HG03097 (cell line): ENCODE data around the gene TRPM7.
"Not testable (repeated sequence)": the region's sequence is repeated elsewhere in the genome, so short reads cannot be mapped to it uniquely, and the experiment has no call there.

Source experiments
- ATAC-seq: cut with Tn5 transposase; IDR thresholded peaks from one replicate; pipeline ENCODE4 v1.9.1; 2021; ENCODE audit not compliant: unreplicated experiment, low FRiP score

TRPM7 gene

GRCh38 chr15:50686469-50687301 lies at the start of gene TRPM7:
TSS of gene TRPM7 (minus strand) at chr15:50686797. CDS start at chr15:50686533, 264 bp downstream.
- ATAC-seq = peak; percentile 78

GRCh38 chr15:50735156-50735555 lies 48.6 kb upstream of the TRPM7 start:
- ATAC-seq = no peak

GRCh38 chr15:50726315-50726714 lies 39.7 kb upstream of the TRPM7 start:
- ATAC-seq = no peak

- no peak for ATAC-seq
Measured at GRCh38 chr15:50718700-50719125, 32.1 kb upstream of the TRPM7 start.

GRCh38 chr15:50712018-50712417 lies 25.4 kb upstream of the TRPM7 start:
- ATAC-seq = no peak

GRCh38 chr15:50710585-50710984 lies 24.0 kb upstream of the TRPM7 start:
- ATAC-seq = no peak

- no peak for ATAC-seq
Measured at GRCh38 chr15:50707878-50708427, 21.4 kb upstream of the TRPM7 start.

GRCh38 chr15:50702762-50703334 lies 16.3 kb upstream of the TRPM7 start:
- ATAC-seq = no peak

- ATAC-seq = no peak
Measured at GRCh38 chr15:50698101-50698500, 11.5 kb upstream of the TRPM7 start.

GRCh38 chr15:50697109-50697797 lies 10.7 kb upstream of the TRPM7 start:
- ATAC-seq = no peak

- ATAC-seq = not testable (repeated sequence)
Measured at GRCh38 chr15:50694634-50695165, 8.1 kb upstream of the TRPM7 start.

GRCh38 chr15:50687302-50687902 lies 805 bp upstream of the TRPM7 start:
- ATAC-seq = peak; percentile 2

- peak; percentile 57 for ATAC-seq
Measured at GRCh38 chr15:50685976-50686468, 575 bp downstream of the TRPM7 start.

- ATAC-seq = no peak
Measured at GRCh38 chr15:50685191-50685975, 1.2 kb downstream of the TRPM7 start.

GRCh38 chr15:50681467-50681866 lies 5.1 kb downstream of the TRPM7 start:
- no peak for ATAC-seq

- no peak for ATAC-seq
Measured at GRCh38 chr15:50676799-50677483, 9.7 kb downstream of the TRPM7 start.

- ATAC-seq = no peak
Measured at GRCh38 chr15:50675535-50676144, 11.0 kb downstream of the TRPM7 start.

- no peak for ATAC-seq
Measured at GRCh38 chr15:50670115-50670514, 16.5 kb downstream of the TRPM7 start.

- no peak for ATAC-seq
Measured at GRCh38 chr15:50669611-50670010, 17.0 kb downstream of the TRPM7 start.
